HG02973 (cell line): ENCODE data around the gene TRIM24.
A peak's percentile ranks its signal among the peaks of the same experiment; 100 is the strongest.
"Not testable (repeated sequence)": the region's sequence is repeated elsewhere in the genome, so short reads cannot be mapped to it uniquely, and the experiment has no call there.

Experiments
- ATAC-seq: cut with Tn5 transposase; IDR thresholded peaks from one replicate; pipeline ENCODE4 v1.9.1; 2021; ENCODE audit warnings: moderate library complexity; ENCODE audit not compliant: unreplicated experiment

TRIM24 gene

DNA sequence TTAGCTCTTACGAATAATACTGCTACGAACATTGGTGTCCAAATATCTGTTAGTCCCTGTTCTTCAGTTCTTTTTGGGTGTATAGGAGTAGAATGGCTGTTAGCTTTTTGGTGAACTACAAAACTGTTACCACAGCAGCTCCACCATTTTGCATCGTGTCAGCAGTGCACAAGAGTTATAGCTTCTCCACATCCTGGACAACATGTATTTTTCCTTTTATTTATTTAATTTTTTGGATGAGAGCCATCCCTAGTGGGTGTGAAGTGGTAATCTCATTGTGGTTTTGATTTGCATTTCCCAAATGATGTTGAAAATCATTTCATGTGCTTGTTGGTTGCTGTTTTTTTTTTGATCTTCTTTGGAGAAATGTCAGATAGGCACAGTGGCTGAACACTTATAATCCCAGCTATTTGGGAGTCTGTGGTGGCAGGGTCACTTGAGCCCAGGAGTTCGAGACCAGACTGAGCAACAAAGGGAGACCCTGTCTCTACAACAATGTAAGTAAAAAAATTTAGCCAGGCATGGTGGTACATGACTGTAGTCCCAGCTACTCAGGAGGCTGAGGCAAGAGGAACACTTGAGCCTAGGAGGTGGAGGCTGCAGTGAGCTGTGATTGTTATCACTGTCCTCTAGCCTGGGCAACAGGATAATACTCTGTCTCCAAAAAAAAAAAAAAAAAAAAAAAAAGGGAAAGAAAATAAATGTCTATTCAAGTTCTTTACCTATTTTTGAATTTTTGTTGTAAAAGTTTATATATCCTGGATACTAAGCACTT, 31.7 kb downstream of the TRIM24 start:
- no peak for ATAC-seq

DNA sequence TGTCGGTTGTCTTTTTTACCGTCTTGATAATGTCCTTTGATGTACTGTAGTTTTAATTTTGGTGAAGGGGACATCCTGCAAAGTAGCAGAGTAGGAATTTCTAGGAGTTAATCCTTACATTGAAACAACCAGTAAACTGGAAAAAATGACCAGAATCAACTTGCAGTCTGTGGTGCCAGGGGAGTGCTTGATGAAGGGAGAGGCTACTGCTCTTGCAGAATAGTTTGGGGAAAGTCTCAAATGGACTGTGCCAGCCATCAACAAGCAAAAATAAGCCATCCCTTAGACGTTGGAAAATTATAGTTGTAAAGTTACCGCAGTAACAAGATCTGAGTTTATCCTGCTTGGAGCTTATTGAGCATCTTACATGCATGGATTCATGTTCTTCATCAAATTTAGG, 32.4 kb downstream of the TRIM24 start:
- ATAC-seq, result no peak

DNA sequence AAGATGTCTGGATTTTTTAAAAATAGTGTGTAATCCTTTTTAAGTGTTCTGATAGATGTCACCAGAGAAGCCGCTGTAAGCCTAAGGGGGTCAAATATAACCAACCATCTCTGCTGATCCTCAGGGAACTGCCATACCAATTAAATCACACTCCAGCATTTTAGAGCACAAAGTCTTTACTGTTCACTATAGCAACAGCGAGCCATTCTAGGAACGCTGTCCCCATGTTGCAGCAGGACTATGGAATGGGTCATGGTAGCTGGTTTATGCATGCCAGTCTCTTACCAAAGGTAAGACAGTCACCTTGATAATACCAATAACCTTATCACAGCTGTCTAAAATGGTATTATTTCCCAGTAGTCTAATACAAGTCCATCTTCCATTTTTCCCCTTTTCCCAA, 33.5 kb downstream of the TRIM24 start:
- no peak for ATAC-seq

DNA sequence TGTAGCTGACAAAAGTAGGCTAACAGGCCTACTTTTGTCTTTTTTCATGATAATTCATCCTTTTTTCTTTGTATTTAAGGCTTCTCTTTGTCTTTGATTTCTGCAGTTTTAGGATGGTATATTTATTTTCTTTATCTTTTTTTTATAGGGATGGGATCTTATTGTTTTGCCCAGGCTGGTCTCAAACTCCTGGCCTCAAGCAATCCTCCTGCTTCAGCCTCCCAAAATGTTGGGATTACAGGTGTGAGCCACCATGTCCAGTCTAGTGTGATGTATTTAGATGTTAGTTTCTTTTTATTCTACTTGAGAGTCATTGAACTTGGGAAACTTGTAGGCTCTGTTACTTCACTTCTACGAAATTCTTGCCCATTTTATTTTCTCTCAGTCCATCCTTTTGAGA, 35.4 kb downstream of the TRIM24 start:
- ATAC-seq, result no peak

DNA sequence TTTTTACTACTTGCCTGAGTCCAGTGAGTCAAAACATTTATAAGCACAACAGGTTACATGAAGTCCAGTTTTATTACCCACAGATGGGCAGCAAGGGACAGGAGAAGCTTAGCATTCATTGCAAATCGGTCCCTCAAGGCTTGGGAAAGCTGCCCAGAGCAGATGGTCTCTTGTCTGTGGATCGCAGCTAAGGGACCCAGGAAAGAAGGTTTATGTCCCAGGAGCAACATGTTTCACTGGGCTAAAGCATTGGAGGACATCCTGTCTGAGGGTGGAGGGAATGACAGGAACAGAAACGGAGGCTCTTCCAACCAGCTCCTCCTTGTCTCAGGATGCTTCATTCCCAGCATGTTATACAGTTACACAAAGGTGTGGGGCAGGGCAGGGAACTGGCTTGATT, 39.3 kb downstream of the TRIM24 start:
- ATAC-seq, result no peak

DNA sequence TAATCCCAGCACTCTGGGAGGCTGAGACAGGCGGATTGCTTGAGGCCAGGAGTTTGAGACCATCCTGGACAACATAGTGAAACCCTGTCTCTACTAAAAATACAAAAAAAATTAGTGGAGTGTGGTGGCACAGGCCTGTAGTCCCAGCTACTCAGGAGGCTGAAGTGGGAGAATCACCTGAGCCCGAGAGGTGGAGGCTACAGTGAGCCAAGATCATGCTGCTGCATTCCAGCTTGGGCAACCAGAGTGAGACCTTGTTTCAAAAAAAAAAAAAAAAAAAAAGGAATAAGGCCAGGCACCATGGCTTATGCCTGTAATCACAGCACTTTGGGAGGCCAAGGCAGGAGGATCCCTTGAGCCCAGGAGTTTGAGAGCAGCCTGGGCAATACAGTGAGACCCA, 40.2 kb downstream of the TRIM24 start:
- ATAC-seq, result not testable (repeated sequence)

DNA sequence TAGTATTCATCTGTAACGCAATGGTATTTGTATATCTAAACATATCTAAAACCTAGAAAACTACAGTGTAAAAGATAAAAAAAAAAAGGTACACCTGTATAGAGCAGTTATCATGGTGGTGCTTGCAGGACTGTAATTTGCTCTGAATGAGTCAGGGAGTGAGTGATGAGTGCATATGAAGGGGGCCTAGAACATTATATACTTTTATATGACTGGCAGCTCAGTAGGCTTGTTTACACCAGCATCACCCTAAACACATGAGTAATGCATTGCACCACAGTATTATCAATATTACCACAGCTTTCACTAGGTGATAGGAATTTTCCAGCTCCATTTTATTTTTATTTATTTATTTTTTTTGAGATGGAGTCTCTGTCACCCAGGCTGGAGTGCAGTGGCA, 40.8 kb downstream of the TRIM24 start:
- no peak for ATAC-seq

DNA sequence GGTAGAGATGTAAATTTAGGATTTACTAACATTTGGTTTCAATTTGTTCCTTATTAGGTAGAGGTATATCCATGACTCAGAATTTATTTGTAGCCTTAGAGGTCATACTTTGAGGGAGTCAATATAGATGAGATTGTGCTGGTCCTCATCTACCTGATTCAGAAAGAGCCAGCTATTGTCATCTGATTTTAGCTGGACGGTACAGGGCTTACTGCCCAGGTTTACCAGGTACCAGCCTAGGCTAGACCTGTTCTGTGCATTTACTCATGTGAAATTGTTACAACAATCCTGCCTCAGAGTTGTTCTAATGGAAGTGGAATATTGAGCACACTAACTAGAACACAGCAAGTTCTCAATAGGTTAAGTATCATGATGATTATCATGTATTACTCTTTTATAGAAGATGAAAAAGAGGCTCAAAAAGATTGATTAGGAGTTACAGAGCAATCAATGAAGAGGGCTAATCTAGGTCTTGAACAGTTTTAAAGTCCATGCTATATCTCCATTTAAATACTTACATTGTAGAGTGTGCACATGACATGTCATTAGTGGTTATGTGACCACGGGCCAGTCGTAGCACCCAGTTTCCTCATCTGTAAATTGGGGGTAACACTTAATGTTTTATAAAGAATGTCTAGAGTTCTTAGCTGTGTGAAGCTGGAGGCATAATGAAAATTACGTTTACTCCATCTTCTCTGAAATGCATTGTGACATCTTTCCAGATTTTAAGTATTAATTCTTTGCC, 42.1 kb downstream of the TRIM24 start:
- no peak for ATAC-seq

DNA sequence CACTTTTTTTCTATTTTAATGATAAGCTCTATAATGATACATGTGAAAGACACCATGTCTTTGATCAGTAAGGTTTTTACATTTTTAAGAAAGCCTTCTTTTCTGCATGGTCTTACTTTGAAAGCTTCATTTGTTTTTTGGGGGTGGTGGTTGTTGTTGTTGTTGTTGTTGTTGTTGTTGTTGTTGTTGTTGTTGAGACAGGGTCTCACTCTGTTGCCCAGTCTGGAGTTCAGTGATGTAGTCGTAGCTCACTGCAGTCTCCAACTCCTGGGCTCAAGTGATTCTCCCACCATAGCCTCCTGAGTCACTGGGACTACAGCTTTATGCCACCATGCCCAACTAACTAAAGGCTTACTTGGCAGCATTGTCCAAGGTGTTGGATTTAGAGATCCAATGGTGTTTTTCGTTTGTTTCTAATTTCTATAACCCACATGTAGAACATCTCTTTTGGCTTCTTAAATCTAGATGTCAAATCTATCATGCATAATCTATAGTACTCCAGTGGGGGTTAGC, 45.4 kb downstream of the TRIM24 start:
- no peak for ATAC-seq

DNA sequence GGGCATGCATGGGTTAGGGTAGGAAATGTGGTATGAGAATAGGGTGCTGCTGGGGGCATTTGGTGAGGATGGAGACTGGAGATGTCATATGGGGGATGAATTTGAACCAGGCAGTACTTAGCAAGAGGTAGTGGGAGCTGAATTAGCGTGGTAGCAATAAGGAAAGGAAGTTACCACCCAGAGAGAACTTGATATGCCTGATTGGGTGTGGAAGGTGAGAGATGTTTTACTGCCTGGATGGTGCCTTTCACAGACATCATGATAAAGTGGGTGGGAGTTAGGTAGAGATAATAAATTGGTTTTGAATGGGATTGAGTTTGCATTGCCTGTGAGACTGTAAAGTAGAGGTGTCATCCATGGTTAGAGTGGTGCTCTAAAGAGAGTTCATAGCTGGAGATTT, 46.7 kb downstream of the TRIM24 start:
- no peak for ATAC-seq

DNA sequence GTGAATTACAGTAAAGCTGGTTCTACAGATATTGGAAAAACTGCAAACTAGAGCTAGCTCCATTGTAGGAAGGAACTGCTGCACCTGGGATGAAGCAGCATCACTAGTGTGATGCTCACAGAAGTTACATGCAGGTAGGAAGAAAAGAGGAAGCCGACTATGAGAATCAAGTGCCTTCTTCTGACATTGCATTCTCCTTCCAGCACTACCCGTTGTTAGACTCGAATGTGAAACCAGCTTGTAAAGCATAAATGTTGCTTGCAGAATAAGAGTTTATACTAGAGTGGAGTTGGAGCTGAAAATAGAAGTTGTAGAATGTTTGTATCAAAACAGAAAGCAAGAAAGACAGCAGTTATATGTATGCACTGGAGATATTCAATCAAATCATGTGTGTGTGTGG, 49.9 kb downstream of the TRIM24 start:
- ATAC-seq, result no peak

DNA sequence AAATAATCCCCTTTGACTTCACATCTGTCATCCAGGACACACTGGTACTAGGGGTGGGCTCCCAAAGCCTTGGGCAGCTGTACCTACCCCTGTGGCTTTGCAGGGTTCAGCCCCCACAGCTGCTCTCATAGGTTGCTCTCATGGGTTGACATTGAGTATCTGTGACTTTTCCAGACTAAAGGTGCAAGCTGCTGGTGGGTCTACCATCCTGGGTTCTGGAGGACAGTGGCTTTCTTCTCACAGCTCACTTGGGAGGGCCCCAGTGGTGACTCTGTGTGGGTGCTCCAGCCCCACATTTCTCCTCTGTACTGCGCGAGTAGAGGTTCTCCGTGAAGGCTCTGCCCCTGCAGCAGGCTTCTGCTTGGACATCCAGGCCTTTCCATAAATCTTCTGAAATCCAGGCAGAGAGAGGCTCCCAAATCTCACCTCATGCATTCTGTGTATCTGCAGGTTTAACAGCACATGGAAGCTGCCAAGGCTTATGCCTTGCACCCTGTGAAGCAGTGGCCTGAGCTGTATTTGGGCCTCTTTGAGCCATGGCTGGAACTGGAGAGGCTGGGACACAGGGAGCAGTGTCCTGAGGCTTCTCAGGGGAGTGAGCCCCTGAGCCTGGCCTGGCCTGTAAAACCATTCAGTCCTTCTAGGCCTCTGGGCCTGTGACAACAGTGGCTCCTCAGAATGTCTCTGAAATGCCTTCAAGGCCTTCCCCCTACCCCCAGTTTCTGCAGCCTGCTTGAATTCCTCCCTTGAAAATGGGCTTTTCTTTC, 52.2 kb downstream of the TRIM24 start:
- no peak for ATAC-seq

DNA sequence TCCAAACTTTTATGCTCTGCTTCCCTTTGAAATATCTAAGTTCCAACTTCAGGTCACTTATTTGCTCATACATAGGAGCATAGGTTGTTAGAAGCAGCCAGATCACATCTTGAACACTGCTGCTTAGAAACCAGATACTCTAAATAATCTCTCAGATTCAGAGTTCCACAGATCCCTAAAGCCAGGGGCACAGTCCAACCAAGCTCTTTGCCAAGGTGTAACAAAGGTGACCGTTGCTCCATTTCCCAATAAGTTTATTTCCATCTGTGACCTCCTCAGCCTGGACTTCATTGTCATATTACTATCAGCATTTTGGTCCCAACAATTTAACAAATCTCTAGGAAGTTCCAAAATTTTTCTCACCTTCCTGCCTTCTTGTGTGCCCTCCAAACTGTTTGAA, 52.8 kb downstream of the TRIM24 start:
- no peak for ATAC-seq

DNA sequence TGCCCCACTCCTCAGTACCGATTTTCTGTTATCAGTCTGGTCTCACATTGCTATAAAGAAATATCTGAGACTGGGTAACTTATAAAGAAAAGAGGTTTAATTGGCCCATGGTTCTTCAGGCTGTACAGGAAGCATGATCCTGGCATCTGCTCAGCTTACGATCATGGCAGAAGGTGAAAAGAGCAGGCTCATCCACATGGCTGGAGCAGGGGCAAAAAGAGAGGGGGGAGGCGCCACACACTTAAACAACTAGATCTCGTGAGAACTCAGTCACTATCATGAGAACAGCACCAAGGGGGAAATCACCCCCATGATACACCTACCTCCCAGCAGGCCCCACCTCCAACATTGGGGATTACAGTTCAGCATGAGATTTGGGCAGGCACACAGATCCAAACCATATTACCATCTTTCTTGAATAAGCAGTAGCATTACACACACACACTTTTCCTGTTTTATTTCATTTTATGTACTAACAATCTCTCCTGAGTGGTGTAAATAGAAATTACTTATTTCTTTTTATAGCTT, 53.3 kb downstream of the TRIM24 start:
- ATAC-seq, result no peak

DNA sequence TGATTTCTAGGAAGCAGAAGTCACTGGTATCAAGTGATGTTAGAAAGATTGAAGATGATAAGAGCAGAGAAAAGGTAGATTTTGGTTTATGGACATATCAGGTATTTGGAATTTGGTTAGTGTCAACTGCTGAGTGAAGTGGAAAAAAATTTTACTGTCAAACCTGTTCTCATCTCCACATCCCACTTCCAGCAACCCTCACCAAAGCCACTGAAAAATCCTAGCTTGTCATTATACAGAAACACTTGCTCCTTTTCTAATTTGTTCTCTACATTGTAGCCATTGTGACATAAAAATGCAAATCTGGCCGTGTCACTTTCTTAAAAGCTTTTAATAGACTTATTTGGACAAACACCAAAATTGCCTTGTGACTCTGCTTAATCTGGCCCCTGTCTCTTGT, 54.0 kb downstream of the TRIM24 start:
- no peak for ATAC-seq

DNA sequence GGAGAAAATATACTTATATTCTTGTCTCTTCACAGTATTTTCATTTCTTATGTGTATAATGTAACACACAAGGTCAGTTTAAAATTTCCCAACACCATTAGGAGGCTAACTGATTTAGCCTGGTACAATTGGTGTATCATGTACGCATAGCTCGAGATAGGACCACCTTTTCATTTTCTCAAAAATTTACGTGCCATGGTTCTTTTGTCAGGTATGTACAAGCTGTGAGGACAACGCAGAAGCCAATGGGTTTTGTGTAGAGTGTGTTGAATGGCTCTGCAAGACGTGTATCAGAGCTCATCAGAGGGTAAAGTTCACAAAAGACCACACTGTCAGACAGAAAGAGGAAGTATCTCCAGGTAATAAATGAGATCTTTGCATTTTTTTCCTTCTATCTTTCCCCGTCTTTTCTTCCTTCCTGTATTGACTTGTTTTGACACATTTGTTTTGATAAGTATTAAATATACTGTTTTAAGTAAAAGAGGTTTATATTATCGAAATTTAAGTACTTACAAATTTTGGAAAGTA, 55.0 kb downstream of the TRIM24 start:
- ATAC-seq, result peak; percentile 80

DNA sequence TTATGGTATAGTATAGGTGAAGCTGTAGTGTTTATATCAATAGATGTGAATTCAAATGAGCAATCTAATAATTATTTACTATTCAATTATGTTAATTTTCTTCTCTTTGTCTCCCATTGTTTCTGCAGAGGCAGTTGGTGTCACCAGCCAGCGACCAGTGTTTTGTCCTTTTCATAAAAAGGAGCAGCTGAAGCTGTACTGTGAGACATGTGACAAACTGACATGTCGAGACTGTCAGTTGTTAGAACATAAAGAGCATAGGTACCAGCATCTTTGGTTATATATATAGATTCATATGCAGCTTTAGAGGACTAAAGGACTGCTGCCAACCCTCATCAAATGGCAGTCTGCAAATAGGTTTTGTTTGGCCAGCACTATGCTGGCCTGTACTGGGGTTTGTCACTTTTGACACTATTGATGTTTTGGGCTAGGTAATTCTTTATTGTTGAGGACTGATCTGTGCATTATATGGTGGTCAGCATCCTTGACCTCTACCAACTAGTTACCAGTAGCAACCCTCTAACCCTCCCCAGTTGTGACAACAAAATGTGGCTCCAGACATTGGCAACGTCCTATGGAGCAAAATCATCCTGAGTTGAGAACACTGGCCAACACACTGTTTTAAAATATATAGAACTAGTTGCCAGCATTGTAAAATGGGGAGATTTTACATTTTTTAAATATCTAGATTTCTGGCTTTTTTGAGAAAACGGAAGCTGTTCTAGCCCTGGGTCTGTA, 59.2 kb downstream of the TRIM24 start:
- no peak for ATAC-seq

DNA sequence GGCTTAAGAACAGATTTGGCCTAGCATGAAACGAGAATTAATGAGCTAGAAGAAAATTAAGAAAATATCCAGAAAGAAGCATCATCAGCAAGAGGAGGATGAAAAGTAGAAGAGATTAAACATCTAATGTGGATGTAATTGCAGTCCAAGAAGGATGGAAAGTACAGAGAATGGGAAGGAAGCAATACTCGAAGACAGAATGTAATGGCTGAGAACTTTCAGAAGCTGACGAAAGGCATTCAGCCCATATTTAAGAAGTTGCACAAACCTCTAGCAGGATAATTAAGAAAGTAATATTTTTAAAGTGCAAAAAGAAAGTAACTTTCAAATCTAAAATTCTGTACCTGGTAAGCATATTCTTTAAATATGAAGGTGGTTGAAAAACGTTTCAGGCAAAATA, 60.7 kb downstream of the TRIM24 start:
- ATAC-seq, result no peak

DNA sequence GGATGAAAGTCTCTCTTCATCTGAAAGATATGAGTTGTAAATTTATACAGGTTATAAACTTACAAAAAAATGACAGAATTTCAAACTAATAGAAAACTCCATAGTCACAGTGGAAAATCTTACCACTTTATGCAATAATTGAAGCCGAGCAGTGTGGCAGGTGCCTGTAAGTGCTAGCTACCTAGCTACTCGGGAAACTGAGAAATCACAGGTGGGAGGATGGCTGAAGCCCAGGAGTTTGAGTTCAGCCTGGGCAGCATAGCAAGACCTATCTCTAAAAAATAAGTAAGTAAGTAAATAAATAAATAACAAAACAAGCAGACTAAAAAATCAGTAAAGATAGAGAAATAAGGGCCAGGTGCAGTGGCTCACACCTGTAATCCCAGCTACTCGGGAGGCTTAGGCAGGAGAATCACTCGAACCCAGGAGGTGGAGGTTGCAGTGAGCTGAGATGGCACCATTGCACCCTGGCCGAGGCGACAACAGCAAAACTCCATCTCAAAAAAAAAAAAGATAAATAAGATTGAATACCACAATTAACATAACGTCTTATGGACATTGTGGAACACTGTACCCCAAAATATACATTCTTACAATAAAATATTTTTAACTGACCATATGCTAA, 61.9 kb downstream of the TRIM24 start:
- ATAC-seq, result no peak

DNA sequence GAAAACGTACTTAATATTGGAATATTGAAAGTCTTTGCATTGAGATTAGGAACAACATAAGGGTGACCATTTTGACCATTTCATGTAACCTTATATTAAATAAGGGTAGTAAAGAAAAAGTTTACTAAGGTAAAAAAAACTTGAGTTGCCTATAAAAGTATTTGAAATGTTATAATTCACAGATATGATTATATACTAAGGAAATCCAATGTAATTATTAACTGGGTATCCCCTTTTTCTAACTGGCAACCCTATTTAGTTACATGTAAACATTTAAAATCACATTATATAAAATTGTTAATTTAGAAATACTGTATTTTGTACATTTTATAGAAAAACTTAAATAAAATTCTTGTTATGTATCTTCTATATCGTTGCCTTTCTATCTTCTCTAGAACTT, 64.2 kb downstream of the TRIM24 start:
- no peak for ATAC-seq
